DND-41 (cell line): ENCODE results near the gene ARSB.

Source experiments
- ATAC-seq: fragments of 200-7000 bp; cut with Tn5 transposase; 3 replicates; pipeline ENCODE4 v1.9.1; 2021; ENCODE audit warnings: low read depth; ENCODE audit not compliant: insufficient read depth
- DNase-seq: peaks from one replicate; pipeline ENCODE4 v3.0.0-alpha.2; 2020
- H2AFZ ChIP-seq: 2 replicates; pipeline ENCODE4 v1.6.0; 2012; ENCODE audit warnings: low read depth, low read length
- H3K27ac ChIP-seq: 2 replicates; pipeline ENCODE4 v1.5.1; 2012; ENCODE audit warnings: low read length, inconsistent platforms
- H3K27me3 ChIP-seq: fragments of 200-600 bp; sonication (generic); 2 replicates; pipeline ENCODE4 v1.6.0; 2012; ENCODE audit warnings: low read length, mild to moderate bottlenecking, inconsistent platforms; ENCODE audit not compliant: insufficient read depth, poor library complexity
- H3K36me3 ChIP-seq: 2 replicates; pipeline ENCODE4 v1.5.1; 2012; ENCODE audit warnings: low read length, inconsistent platforms; ENCODE audit not compliant: insufficient read depth
- H3K4me1 ChIP-seq: 2 replicates; pipeline ENCODE4 v1.5.1; 2012; ENCODE audit warnings: mild to moderate bottlenecking, low read length; ENCODE audit not compliant: insufficient read depth
- H3K4me2 ChIP-seq: 2 replicates; pipeline ENCODE4 v1.6.0; 2012; ENCODE audit warnings: mild to moderate bottlenecking, moderate library complexity, low read length, inconsistent platforms; ENCODE audit not compliant: insufficient read depth
- H3K4me3 ChIP-seq, 2 experiments: fragments of 200-600 bp in 1 of 2; shearing (Covaris generic) in 1 of 2; 2 replicates each; pipeline ENCODE4 v1.5.1; 2012 to 2016; ENCODE audit warnings: inconsistent platforms in 2 of 2, low read length in 2 of 2, mild to moderate bottlenecking in 2 of 2, low read depth in 1 of 2, moderate library complexity in 1 of 2
- H3K79me2 ChIP-seq: 2 replicates; pipeline ENCODE4 v1.6.0; 2012; ENCODE audit warnings: low read length, inconsistent platforms; ENCODE audit not compliant: insufficient read depth
- H3K9ac ChIP-seq: 2 replicates; pipeline ENCODE4 v1.6.0; 2012; ENCODE audit warnings: low read depth, mild to moderate bottlenecking, inconsistent platforms, low read length, moderate library complexity
- H3K9me3 ChIP-seq: 2 replicates; pipeline ENCODE4 v1.5.1; 2012; ENCODE audit warnings: low read length, moderate library complexity, mild to moderate bottlenecking, inconsistent platforms; ENCODE audit not compliant: insufficient read depth, severe bottlenecking
- H4K20me1 ChIP-seq: 2 replicates; pipeline ENCODE4 v1.6.0; 2012; ENCODE audit warnings: low read length; ENCODE audit not compliant: insufficient read depth
- EZH2 ChIP-seq: IDR thresholded peaks from 3 replicates; pipeline ENCODE4 v1.6.1; 2012; ENCODE audit warnings: borderline replicate concordance, low read depth, mild to moderate bottlenecking, moderate library complexity, low read length, inconsistent platforms; ENCODE audit not compliant: severe bottlenecking
- TF ChIP-seq, protein P1 (sequence below): IDR thresholded peaks from 2 replicates; pipeline ENCODE4 v1.5.1; 2012; ENCODE audit warnings: borderline replicate concordance, low read length, moderate library complexity, mild to moderate bottlenecking; ENCODE audit not compliant: poor library complexity, severe bottlenecking; ENCODE audit errors: extremely low read depth

The ARSB gene

DNA sequence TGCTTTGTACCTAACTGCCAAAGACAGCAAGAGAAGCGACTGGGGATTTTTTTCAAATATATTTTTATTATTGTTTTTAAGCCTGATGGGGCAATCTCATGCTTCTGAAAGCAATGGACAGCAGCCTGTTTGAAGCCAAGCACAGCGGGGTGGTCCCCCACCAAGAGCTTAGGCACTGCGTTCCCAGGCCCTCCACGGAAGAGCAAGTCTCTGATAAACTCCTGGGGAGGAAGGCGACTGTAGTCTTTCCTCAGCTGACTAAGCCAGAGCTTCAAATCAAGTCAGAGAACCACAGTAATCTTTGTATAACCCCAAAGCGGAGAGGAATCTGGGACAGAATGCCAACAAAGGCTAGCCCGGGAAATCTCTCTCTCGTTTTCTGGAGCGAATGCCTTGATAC is 54.4 kb downstream of the ARSB start:
- H3K9ac ChIP-seq: no peak overlapping the region
- H2AFZ ChIP-seq: no peak overlapping the region
- ATAC-seq: no peak
- no peaks in the 10 kb centered on the region for H3K9me3 ChIP-seq
- H3K36me3 ChIP-seq: no peaks in the 10 kb centered on the region
- H3K4me3 ChIP-seq: no peak overlapping the region
- no peak overlapping the region for H3K4me2 ChIP-seq
- H3K27ac ChIP-seq: no peak overlapping the region
- no peaks in the 10 kb centered on the region for H4K20me1 ChIP-seq
- no peak for DNase-seq
- H3K27me3 ChIP-seq: no peaks in the 10 kb centered on the region
- TF ChIP-seq, protein P1, sequence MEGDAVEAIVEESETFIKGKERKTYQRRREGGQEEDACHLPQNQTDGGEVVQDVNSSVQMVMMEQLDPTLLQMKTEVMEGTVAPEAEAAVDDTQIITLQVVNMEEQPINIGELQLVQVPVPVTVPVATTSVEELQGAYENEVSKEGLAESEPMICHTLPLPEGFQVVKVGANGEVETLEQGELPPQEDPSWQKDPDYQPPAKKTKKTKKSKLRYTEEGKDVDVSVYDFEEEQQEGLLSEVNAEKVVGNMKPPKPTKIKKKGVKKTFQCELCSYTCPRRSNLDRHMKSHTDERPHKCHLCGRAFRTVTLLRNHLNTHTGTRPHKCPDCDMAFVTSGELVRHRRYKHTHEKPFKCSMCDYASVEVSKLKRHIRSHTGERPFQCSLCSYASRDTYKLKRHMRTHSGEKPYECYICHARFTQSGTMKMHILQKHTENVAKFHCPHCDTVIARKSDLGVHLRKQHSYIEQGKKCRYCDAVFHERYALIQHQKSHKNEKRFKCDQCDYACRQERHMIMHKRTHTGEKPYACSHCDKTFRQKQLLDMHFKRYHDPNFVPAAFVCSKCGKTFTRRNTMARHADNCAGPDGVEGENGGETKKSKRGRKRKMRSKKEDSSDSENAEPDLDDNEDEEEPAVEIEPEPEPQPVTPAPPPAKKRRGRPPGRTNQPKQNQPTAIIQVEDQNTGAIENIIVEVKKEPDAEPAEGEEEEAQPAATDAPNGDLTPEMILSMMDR: no peak
- TF ChIP-seq EZH2: no peak
- H3K79me2 ChIP-seq: no peaks in the 10 kb centered on the region
- H3K4me1 ChIP-seq: no peaks in the 10 kb centered on the region

DNA sequence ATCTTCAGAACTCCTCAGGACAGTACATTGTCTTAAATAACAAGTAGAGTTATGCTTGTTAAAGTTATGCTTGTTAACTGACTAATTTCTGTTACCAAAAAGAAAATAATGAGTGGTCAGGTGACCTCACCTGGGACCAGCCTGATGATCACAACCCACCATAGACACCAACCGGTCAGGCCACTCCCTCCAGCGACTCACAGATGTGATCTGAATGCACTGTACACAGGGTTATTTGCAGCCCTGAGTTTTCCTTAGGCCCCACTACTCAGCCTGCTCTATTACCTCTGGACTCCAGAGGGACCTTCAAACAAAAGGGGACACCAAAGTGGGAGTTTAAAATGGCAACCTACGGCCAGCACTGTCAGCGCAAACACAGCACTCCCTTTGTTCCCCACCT is 55.3 kb downstream of the ARSB start:
- no peak overlapping the region for H3K27ac ChIP-seq
- no peak overlapping the region for H3K9ac ChIP-seq
- no peaks in the 10 kb centered on the region for H3K79me2 ChIP-seq
- no peaks in the 10 kb centered on the region for H3K9me3 ChIP-seq
- no peak overlapping the region for H2AFZ ChIP-seq
- ATAC-seq (no peak), DNase-seq (no peak)
- no peak overlapping the region for H3K4me2 ChIP-seq
- H3K36me3 ChIP-seq: no peaks in the 10 kb centered on the region
- no peaks in the 10 kb centered on the region for H4K20me1 ChIP-seq
- H3K27me3 ChIP-seq: no peaks in the 10 kb centered on the region
- TF ChIP-seq, protein P1: no peak
- TF ChIP-seq EZH2: no peak
- no peak overlapping the region for H3K4me3 ChIP-seq
- H3K4me1 ChIP-seq: no peaks in the 10 kb centered on the region

DNA sequence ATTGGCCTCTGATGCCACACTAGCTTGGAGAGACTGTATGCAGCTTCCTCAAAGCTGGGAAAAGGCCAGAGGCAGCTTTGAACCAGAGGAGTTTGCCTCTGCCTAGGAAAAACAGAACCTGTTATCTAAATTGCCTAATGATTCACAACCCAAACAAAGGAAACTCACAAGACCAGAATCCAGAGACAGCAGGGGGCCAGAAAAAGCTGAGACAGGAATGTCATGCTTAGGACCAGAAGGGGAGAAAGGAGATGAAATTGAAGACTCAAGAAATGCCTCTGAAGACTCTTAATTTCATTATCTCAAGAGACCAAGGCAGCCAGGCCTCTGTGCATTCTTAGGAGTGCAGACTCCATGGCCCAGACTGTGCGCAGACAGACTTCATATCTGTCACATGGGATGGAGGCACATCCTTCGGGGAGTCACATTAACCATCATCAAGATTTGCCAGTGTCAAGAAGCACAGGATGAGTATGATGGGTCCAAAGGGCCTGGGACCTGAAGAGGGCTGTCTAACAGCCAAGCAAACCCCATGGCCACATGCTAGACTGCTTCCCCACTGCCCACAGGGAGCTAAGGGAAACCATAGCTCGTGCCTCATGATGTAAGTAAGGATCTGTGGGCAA is 57.3 kb downstream of the ARSB start:
- no peak overlapping the region for H3K4me3 ChIP-seq

More for the DNA sequence above, 57.3 kb downstream of the ARSB start:
- Histone ChIP-seq H4K20me1 (no peaks in the 10 kb centered on the region), H3K27me3 (no peaks in the 10 kb centered on the region), H3K4me1 (no peaks in the 10 kb centered on the region), H3K4me2 (no peak overlapping the region), H3K79me2 (no peaks in the 10 kb centered on the region), H3K9ac (no peak overlapping the region), H3K27ac (no peak overlapping the region), H3K9me3 (no peaks in the 10 kb centered on the region), H3K36me3 (no peaks in the 10 kb centered on the region), H2AFZ (no peak overlapping the region)
- ATAC-seq (no peak), DNase-seq (no peak)
- TF ChIP-seq, protein P1: no peak
- no peak for TF ChIP-seq EZH2
